Bronchial epithelial cell (primary cell): ENCODE measurements around the gene TUBGCP3. TPM values are rescaled to one million over a fixed set of nuclear protein-coding genes. Genes with fewer than 3 reads are reported as not detected.

Experiments
- DNase-seq: peaks from one replicate; pipeline ENCODE4 v3.0.0-alpha.2; 2010; ENCODE audit warnings: low read depth
- FAIRE-seq: peaks from 2 replicates; lab custom pipeline; 2011; peaks lifted over from hg19 to GRCh38; lab: Jason Lieb, UNC
- H3K27me3 ChIP-seq: 2 replicates; pipeline ENCODE4 v1.5.1; 2011; ENCODE audit warnings: low read length; ENCODE audit not compliant: control insufficient read depth, insufficient read depth
- H3K36me3 ChIP-seq: 2 replicates; pipeline ENCODE4 v1.5.1; 2011; ENCODE audit warnings: low read length; ENCODE audit not compliant: control insufficient read depth, insufficient read depth
- H3K4me3 ChIP-seq: 2 replicates; pipeline ENCODE4 v1.5.1; 2011; ENCODE audit warnings: mild to moderate bottlenecking, low read depth, low read length, control low read depth
- CTCF ChIP-seq: IDR thresholded peaks from 2 replicates; pipeline ENCODE4 v1.5.1; 2011; ENCODE audit warnings: mild to moderate bottlenecking, moderate library complexity, low read length, control low read depth, inconsistent platforms; ENCODE audit not compliant: insufficient read depth, severe bottlenecking
- total RNA-seq: library from RNA; depleted of rRNA; stranded (reverse); fragments of >200 nt; gene quantifications from 2 replicates; pipeline ENCODE4 v1.2.1, GENCODE V29; 2014

The TUBGCP3 gene
- total RNA-seq, 1 donor from 2014 or later = 17.6 TPM

GRCh38 chr13:112586334-112586960 lies 1.5 kb downstream of the TUBGCP3 start:
- no peak for DNase-seq
- H3K4me3 ChIP-seq = no peak overlapping the region
- no peaks in the 10 kb centered on the region for H3K27me3 ChIP-seq
- no peak for TF ChIP-seq CTCF
- FAIRE-seq = no peak
- H3K36me3 ChIP-seq = no peaks in the 10 kb centered on the region

GRCh38 chr13:112583592-112584277 lies 4.2 kb downstream of the TUBGCP3 start:
- no peaks in the 10 kb centered on the region for H3K27me3 ChIP-seq
- H3K4me3 ChIP-seq = no peak overlapping the region
- DNase-seq (no peak), FAIRE-seq (no peak)
- H3K36me3 ChIP-seq = no peaks in the 10 kb centered on the region
- TF ChIP-seq CTCF = no peak

GRCh38 chr13:112582263-112582662 lies 5.7 kb downstream of the TUBGCP3 start:
- FAIRE-seq = no peak

GRCh38 chr13:112580912-112581311 lies 7.0 kb downstream of the TUBGCP3 start:
- TF ChIP-seq CTCF = no peak
- no peak overlapping the region for H3K4me3 ChIP-seq
- H3K36me3 ChIP-seq = no peaks in the 10 kb centered on the region
- H3K27me3 ChIP-seq = no peaks in the 10 kb centered on the region
- FAIRE-seq (no peak), DNase-seq (no peak)

More at GRCh38 chr13:112582263-112582662, 5.7 kb downstream of the TUBGCP3 start:
- Histone ChIP-seq H3K27me3 (no peaks in the 10 kb centered on the region), H3K36me3 (no peaks in the 10 kb centered on the region), H3K4me3 (no peak overlapping the region)
- no peak for TF ChIP-seq CTCF
- DNase-seq = no peak

- Histone ChIP-seq H3K27me3 (no peaks in the 10 kb centered on the region), H3K4me3 (no peak overlapping the region), H3K36me3 (no peaks in the 10 kb centered on the region)
- DNase-seq = no peak
- no peak for FAIRE-seq
- TF ChIP-seq CTCF = no peak
Observed at GRCh38 chr13:112580211-112580610, 7.7 kb downstream of the TUBGCP3 start.
